LNCaP clone FGC (cell line): ENCODE measurements around the gene FGR.

Experiments used
- DNase-seq: peaks from one replicate; pipeline ENCODE4 v3.0.0-alpha.2; 2011; ENCODE audit warnings: low read depth
- H3K4me3 ChIP-seq: 2 replicates; pipeline ENCODE4 v1.5.1; 2011; ENCODE audit warnings: mild to moderate bottlenecking, low read depth, low read length, control low read depth
- CTCF ChIP-seq: IDR thresholded peaks from 2 replicates; pipeline ENCODE4 v1.5.1; 2012; ENCODE audit warnings: mild to moderate bottlenecking; ENCODE audit not compliant: control insufficient read depth, insufficient read depth; ENCODE audit errors: extremely low read depth

The FGR gene

GRCh38 chr1:27593678-27594563 lies 41.1 kb downstream of the FGR start:
- no peak for DNase-seq
- no peak for TF ChIP-seq CTCF
- H3K4me3 ChIP-seq: no peak overlapping the region

GRCh38 chr1:27592931-27593677 lies 41.9 kb downstream of the FGR start:
- DNase-seq: no peak
- H3K4me3 ChIP-seq: no peak overlapping the region
- no peak for TF ChIP-seq CTCF

- TF ChIP-seq CTCF: no peak
- H3K4me3 ChIP-seq: no peak overlapping the region
- DNase-seq: no peak
Observed at GRCh38 chr1:27592232-27592930, 42.6 kb downstream of the FGR start.

- no peak for TF ChIP-seq CTCF
- H3K4me3 ChIP-seq: no peak overlapping the region
- no peak for DNase-seq
Observed at GRCh38 chr1:27591622-27592021, 43.4 kb downstream of the FGR start.

- TF ChIP-seq CTCF: no peak
- DNase-seq: no peak
- H3K4me3 ChIP-seq: no peak overlapping the region
Observed at GRCh38 chr1:27590917-27591508, 44.0 kb downstream of the FGR start.

- DNase-seq: no peak
- H3K4me3 ChIP-seq: no peak overlapping the region
- no peak for TF ChIP-seq CTCF
Observed at GRCh38 chr1:27589841-27590426, 45.1 kb downstream of the FGR start.
